Endothelial cell of umbilical vein (primary cell): ENCODE data around the gene GTSE1. TPM values are rescaled to one million over a fixed set of nuclear protein-coding genes. Genes with fewer than 3 reads are reported as not detected.

Experiments
- BruUV-seq: library from RNA; stranded (reverse); fragments of 400-500 nt; replicated peaks from 2 replicates; lab custom pipeline; 2021; lab: Mats Ljungman, UMichigan
- CTCF ChIA-PET: fragments of 300-600, 350-600 bp; sonication (Branson Sonifier 250); formaldehyde crosslinking; loops from one replicate; lab custom pipeline; 2021; ENCODE audit warnings: antibody characterized with exemption, inconsistent platforms; lab: Charles Lee
- POLR2A ChIA-PET: fragments of 300-600, 350-600 bp; sonication (Branson Sonifier 250); formaldehyde crosslinking; loops from one replicate; lab custom pipeline; 2021; ENCODE audit warnings: antibody characterized with exemption, inconsistent platforms; lab: Charles Lee
- DNase-seq: peaks from one replicate; pipeline ENCODE4 v3.0.0-alpha.2; 2011; ENCODE audit warnings: low read depth, low spot score
- FAIRE-seq: peaks from 2 replicates; lab custom pipeline; 2011; peaks lifted over from hg19 to GRCh38; lab: Jason Lieb, UNC
- H2AFZ ChIP-seq: 2 replicates; pipeline ENCODE4 v1.6.0; 2012; ENCODE audit warnings: low read depth, low read length, control low read depth, inconsistent platforms
- H3K27ac ChIP-seq: 2 replicates; pipeline ENCODE4 v1.5.1; 2011; ENCODE audit warnings: low read depth, mild to moderate bottlenecking, control low read depth, low read length, moderate library complexity; ENCODE audit not compliant: insufficient read depth
- H3K27me3 ChIP-seq, 2 experiments: 2 replicates each; pipeline versions ENCODE4 v1.6.0 to v1.6.1; 2011; ENCODE audit warnings: low read length in 2 of 2, mixed read lengths in 1 of 2; ENCODE audit not compliant: control insufficient read depth in 2 of 2, insufficient read depth in 2 of 2
- H3K36me3 ChIP-seq, 2 experiments: 2 replicates in 1 of 2; 3 replicates in 1 of 2; pipeline ENCODE4 v1.5.1; 2011; ENCODE audit warnings: low read length in 2 of 2, mild to moderate bottlenecking in 1 of 2, moderate library complexity in 1 of 2; ENCODE audit not compliant: control insufficient read depth in 2 of 2, insufficient read depth in 2 of 2; ENCODE audit errors: extremely low read depth in 1 of 2
- H3K4me1 ChIP-seq: 3 replicates; pipeline ENCODE4 v1.5.1; 2011; ENCODE audit warnings: mild to moderate bottlenecking, low read length; ENCODE audit not compliant: control insufficient read depth, insufficient read depth; ENCODE audit errors: extremely low read depth
- H3K4me2 ChIP-seq: 2 replicates; pipeline ENCODE4 v1.6.1; 2011; ENCODE audit warnings: low read length, control low read depth, mixed read lengths; ENCODE audit not compliant: insufficient read depth
- H3K4me3 ChIP-seq, 3 experiments: fragments of 200-600 bp in 1 of 3; sonication (generic), shearing (Covaris generic) in 1 of 3; replicated peaks in 1 of 3; 2 replicates each; pipeline ENCODE4 v1.5.1; 2011 to 2016; ENCODE audit warnings: control low read depth in 3 of 3, low read length in 3 of 3, mild to moderate bottlenecking in 2 of 3, inconsistent platforms in 1 of 3, low read depth in 1 of 3, moderate library complexity in 1 of 3; ENCODE audit not compliant: insufficient read depth in 1 of 3
- H3K79me2 ChIP-seq: 2 replicates; pipeline ENCODE4 v1.6.0; 2012; ENCODE audit warnings: low read length, inconsistent platforms; ENCODE audit not compliant: control insufficient read depth, insufficient read depth
- H3K9ac ChIP-seq: replicated peaks from 2 replicates; pipeline ENCODE3; 2011; ENCODE audit warnings: low read length, control low read depth; ENCODE audit not compliant: insufficient read depth; ENCODE audit errors: extremely low read depth
- H3K9me1 ChIP-seq: replicated peaks from 3 replicates; pipeline ENCODE4 v1.6.0; 2011; ENCODE audit warnings: mild to moderate bottlenecking, low read length; ENCODE audit not compliant: control insufficient read depth, insufficient read depth; ENCODE audit errors: extremely low read depth
- H3K9me3 ChIP-seq: replicated peaks from 2 replicates; pipeline ENCODE4 v1.5.1; 2012; ENCODE audit warnings: low read length, inconsistent platforms; ENCODE audit not compliant: control insufficient read depth, insufficient read depth
- H4K20me1 ChIP-seq: replicated peaks from 2 replicates; pipeline ENCODE3; 2011; ENCODE audit warnings: mild to moderate bottlenecking, low read length; ENCODE audit not compliant: control insufficient read depth, insufficient read depth; ENCODE audit errors: extremely low read depth
- EZH2 ChIP-seq: IDR thresholded peaks from 2 replicates; pipeline ENCODE4 v1.6.1; 2012; ENCODE audit warnings: borderline replicate concordance, low read depth, mild to moderate bottlenecking, moderate library complexity, low read length, inconsistent platforms; ENCODE audit not compliant: severe bottlenecking
- FOS ChIP-seq: IDR thresholded peaks from 2 replicates; pipeline ENCODE4 v1.6.1; 2011; ENCODE audit warnings: mild to moderate bottlenecking, low read length, moderate library complexity, borderline replicate concordance; ENCODE audit not compliant: insufficient read depth
- GATA2 ChIP-seq: IDR thresholded peaks from 2 replicates; pipeline ENCODE4 v1.7.0; 2011; ENCODE audit warnings: low read depth, mild to moderate bottlenecking, moderate library complexity, mixed read lengths, low read length; ENCODE audit not compliant: insufficient read length, insufficient read depth
- JUN ChIP-seq: IDR thresholded peaks from 2 replicates; pipeline ENCODE4 v1.6.1; 2011; ENCODE audit warnings: borderline replicate concordance, low read depth; ENCODE audit not compliant: insufficient read length, insufficient read depth
- MYC ChIP-seq: IDR thresholded peaks from one replicate; pipeline ENCODE4 v1.6.1; 2011; ENCODE audit warnings: mild to moderate bottlenecking, low read depth, low read length
- POLR2A ChIP-seq: IDR thresholded peaks from 2 replicates; pipeline ENCODE4 v1.6.1; 2012; ENCODE audit warnings: low read depth, mild to moderate bottlenecking, control low read depth, low read length
- POLR2AphosphoS5 ChIP-seq: IDR thresholded peaks from 2 replicates; pipeline ENCODE4 v1.6.1; 2012; ENCODE audit warnings: low read depth, mild to moderate bottlenecking, control low read depth, low read length, moderate library complexity; ENCODE audit not compliant: insufficient read depth
- dilution Hi-C: fragments of 300-500 bp; cut with MboI; formaldehyde crosslinking; loops from one replicate; pipeline ENCODE4 v1.15.0; 2019; ENCODE audit warnings: low sequenced_read_pairs; ENCODE audit not compliant: extremely low pct_ligation_motif_present
- intact Hi-C: fragments of 100-400 bp; cut with micrococcal nuclease; formaldehyde crosslinking; loops from one replicate; pipeline ENCODE4 v1.10.0; 2022
- polyA plus RNA-seq, 4 experiments: library from polyadenylated mRNA; depleted of rRNA in 3 of 4; stranded (reverse) in 3 of 4; unstranded in 1 of 4; fragments of >200 nt; gene quantifications; 2 replicates each; pipeline versions ENCODE4 v1.2.1 to v1.2.3, GENCODE V29; 2011 to 2012; ENCODE audit warnings: missing spikeins in 1 of 4
- total RNA-seq: library from RNA; stranded (reverse); gene quantifications from 2 replicates; pipeline ENCODE4 v1.2.3, GENCODE V29; 2021
- TF ChIP-seq, protein P1 (sequence below): IDR thresholded peaks from 2 replicates; pipeline ENCODE4 v1.6.1; 2011; ENCODE audit not compliant: insufficient read depth, insufficient read length
- TF ChIP-seq, protein P2 (sequence below), 2 donors: IDR thresholded peaks; 1 replicate in 1 of 2; 2 replicates in 1 of 2; pipeline ENCODE4 v1.5.1; 2011; ENCODE audit warnings: low read length in 2 of 2, mild to moderate bottlenecking in 2 of 2, moderate library complexity in 2 of 2, control low read depth in 1 of 2, inconsistent platforms in 1 of 2, low read depth in 1 of 2; ENCODE audit not compliant: insufficient read depth in 1 of 2; ENCODE audit errors: extremely low read depth in 1 of 2

GTSE1 gene
- total and polyA plus RNA-seq, 2 donors (not counting 3 experiments of a cell fraction or from before 2014, with no cell fraction given) = 25.9 to 57.2 TPM

DNA sequence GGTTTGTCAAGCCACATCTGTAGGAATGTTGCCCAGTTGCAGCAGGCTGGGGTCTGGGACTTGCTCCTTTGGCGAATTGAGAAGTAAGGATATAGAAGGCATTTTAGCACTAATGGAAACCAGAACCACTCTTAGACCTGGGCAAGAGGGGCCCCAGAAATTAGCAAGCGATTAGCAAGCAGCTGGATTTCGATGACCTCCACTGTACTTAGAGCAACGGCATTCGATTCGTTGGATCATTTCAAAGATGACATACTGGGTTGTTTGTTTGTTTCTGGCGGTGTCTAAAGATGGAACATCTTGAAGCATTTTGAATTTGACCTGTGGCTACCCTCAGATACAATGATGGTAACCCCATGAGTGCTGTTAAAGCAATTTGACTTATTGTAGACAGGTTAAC lies 45.4 kb upstream of the GTSE1 start:
- Histone ChIP-seq H3K9ac (no peak overlapping the region), H4K20me1 (no peaks in the 10 kb centered on the region), H3K27ac (no peak overlapping the region), H3K4me3 (no peak overlapping the region), H3K4me1 (peaks cover 6% of the 10 kb centered on the region), H3K27me3 (peaks cover 0 to 2% of the 10 kb centered on the region in 2 experiments), H3K4me2 (peak overlapping the region; percentile 79), H2AFZ (no peak overlapping the region), H3K79me2 (peaks cover 1% of the 10 kb centered on the region), H3K9me3 (no peaks in the 10 kb centered on the region), H3K9me1 (no peaks in the 10 kb centered on the region), H3K36me3 (no peaks in the 10 kb centered on the region)
- ChIA-PET POLR2A (no interaction called here), CTCF (interaction anchor here (1.8 kb wide), 1 partner anchor 11 kb away, joined by 11 read pairs; the partner anchor contains the start of gene PKDREJ)
- intact Hi-C loops (loop anchor here (5.0 kb wide), 1 partner anchor 46 kb away; the partner anchor contains the start of gene GTSE1), dilution Hi-C loops (no loop called here)
- DNase-seq (no peak), FAIRE-seq (no peak)
- TSS peak; percentile 41 for BruUV-seq
- TF ChIP-seq GATA2 (no peak), JUN (no peak), POLR2AphosphoS5 (no peak), POLR2A (no peak), MYC (no peak), FOS (no peak), EZH2 (no peak)
- TF ChIP-seq, protein P1, sequence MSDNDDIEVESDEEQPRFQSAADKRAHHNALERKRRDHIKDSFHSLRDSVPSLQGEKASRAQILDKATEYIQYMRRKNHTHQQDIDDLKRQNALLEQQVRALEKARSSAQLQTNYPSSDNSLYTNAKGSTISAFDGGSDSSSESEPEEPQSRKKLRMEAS = no peak
- TF ChIP-seq, protein P2, sequence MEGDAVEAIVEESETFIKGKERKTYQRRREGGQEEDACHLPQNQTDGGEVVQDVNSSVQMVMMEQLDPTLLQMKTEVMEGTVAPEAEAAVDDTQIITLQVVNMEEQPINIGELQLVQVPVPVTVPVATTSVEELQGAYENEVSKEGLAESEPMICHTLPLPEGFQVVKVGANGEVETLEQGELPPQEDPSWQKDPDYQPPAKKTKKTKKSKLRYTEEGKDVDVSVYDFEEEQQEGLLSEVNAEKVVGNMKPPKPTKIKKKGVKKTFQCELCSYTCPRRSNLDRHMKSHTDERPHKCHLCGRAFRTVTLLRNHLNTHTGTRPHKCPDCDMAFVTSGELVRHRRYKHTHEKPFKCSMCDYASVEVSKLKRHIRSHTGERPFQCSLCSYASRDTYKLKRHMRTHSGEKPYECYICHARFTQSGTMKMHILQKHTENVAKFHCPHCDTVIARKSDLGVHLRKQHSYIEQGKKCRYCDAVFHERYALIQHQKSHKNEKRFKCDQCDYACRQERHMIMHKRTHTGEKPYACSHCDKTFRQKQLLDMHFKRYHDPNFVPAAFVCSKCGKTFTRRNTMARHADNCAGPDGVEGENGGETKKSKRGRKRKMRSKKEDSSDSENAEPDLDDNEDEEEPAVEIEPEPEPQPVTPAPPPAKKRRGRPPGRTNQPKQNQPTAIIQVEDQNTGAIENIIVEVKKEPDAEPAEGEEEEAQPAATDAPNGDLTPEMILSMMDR (IDR thresholded peaks at IDR 0.05; ENCODE audit: extremely low read depth in 1 of 2, insufficient read depth in 1 of 2, low read depth in 1 of 2, low read length in 2 of 2) = no peak
